K562 (cell line): ENCODE measurements around the gene PPIL1. TPM values are rescaled to one million over a fixed set of nuclear protein-coding genes. Genes with fewer than 3 reads are reported as not detected.

Experiments used
- ARID1B ChIP-seq: fragments of 450-650 bp; IDR thresholded peaks from 2 replicates; pipeline ENCODE4 v1.6.1; 2016; ENCODE audit warnings: antibody characterized with exemption, mild to moderate bottlenecking, inconsistent platforms
- CHD2 ChIP-seq: IDR thresholded peaks from 2 replicates; pipeline ENCODE4 v1.6.1; 2011; ENCODE audit warnings: low read depth, low read length
- GTF2F1 ChIP-seq: IDR thresholded peaks from 2 replicates; pipeline ENCODE4 v1.6.1; 2011; ENCODE audit warnings: low read depth, low read length, improper control_type of control experiment
- GTF3C2 ChIP-seq: IDR thresholded peaks from 3 replicates; pipeline ENCODE4 v1.6.1; 2011; ENCODE audit warnings: borderline replicate concordance, mild to moderate bottlenecking, moderate library complexity; ENCODE audit not compliant: insufficient read length; ENCODE audit errors: extremely low read depth
- ILF3 ChIP-seq: fragments of 450-650 bp; IDR thresholded peaks from 2 replicates; pipeline ENCODE4 v1.6.1; 2018; ENCODE audit warnings: antibody characterized with exemption, mild to moderate bottlenecking, moderate library complexity, borderline replicate concordance
- NUFIP1 ChIP-seq: fragments of 450-650 bp; IDR thresholded peaks from 2 replicates; pipeline ENCODE4 v1.6.1; 2018; ENCODE audit not compliant: partially characterized antibody
- SIN3B ChIP-seq: fragments of 450-650 bp; IDR thresholded peaks from 2 replicates; pipeline ENCODE4 v1.6.1; 2017; ENCODE audit warnings: low read depth, mild to moderate bottlenecking, moderate library complexity
- SMARCE1 ChIP-seq: fragments of 450-650 bp; IDR thresholded peaks from 2 replicates; pipeline ENCODE4 v1.7.1; 2016; ENCODE audit warnings: mild to moderate bottlenecking
- TCF3 ChIP-seq: sonication (generic); formaldehyde crosslinking; IDR thresholded peaks from 2 replicates; pipeline ENCODE4 v1.4.0; 2020; ENCODE audit warnings: mild to moderate bottlenecking, missing genetic modification reagents
- TEAD4 ChIP-seq, 2 experiments: sonication (generic) in 1 of 2; formaldehyde crosslinking in 1 of 2; IDR thresholded peaks; 2 replicates each; pipeline versions ENCODE4 v1.6.1 to v1.8.0; 2012 to 2022; ENCODE audit warnings: borderline replicate concordance in 1 of 2, inconsistent platforms in 1 of 2, low read length in 1 of 2, mild to moderate bottlenecking in 1 of 2, missing genetic modification reagents in 1 of 2
- ZNF324 ChIP-seq: fragments of 250-450 bp; sonication (Bioruptor Pico); IDR thresholded peaks from 2 replicates; pipeline ENCODE4 v1.4.0; 2020; ENCODE audit warnings: mild to moderate bottlenecking
- polyA plus RNA-seq, 8 experiments: library from polyadenylated mRNA; depleted of rRNA in 4 of 8; stranded (reverse) in 5 of 8; unstranded in 3 of 8; fragments of >200 nt; fragmentation: Nextera tagmentation in 2 of 8; fragmentation: Illumina TruSeq in 1 of 8; extraction: Ambion mirVana in 2 of 8; extraction: Trizol in 1 of 8; gene quantifications; 2 replicates each; pipeline versions ENCODE4 v1.2.1 to v1.2.3, GENCODE V29; 2011 to 2014; ENCODE audit warnings: inconsistent platforms in 1 of 8, missing spikeins in 1 of 8
- total RNA-seq, 7 experiments: library from RNA; depleted of rRNA in 6 of 7; stranded (reverse); fragments of >200 nt in 6 of 7; fragmentation: Illumina TruSeq in 2 of 7; extraction: Trizol in 2 of 7; gene quantifications; 2 replicates each; pipeline versions ENCODE4 v1.2.1 to v1.2.3, GENCODE V29; 2011 to 2021; ENCODE audit warnings: low replicate concordance in 1 of 7
- TF ChIP-seq, protein P1 (sequence below): fragments of 450-650 bp; IDR thresholded peaks from 2 replicates; pipeline ENCODE4 v1.6.1; 2016; ENCODE audit warnings: mild to moderate bottlenecking, moderate library complexity
- TF ChIP-seq, protein P2 (sequence below), 3 experiments: fragments of 200-800 bp in 1 of 3; sonication (Bioruptor generic) in 1 of 3; sonication (generic) in 1 of 3; formaldehyde crosslinking in 1 of 3; IDR thresholded peaks; 2 replicates each; pipeline versions ENCODE4 v1.6.1 to v1.8.0; 2016 to 2022; ENCODE audit warnings: mild to moderate bottlenecking in 2 of 3, missing compliant biosample characterization in 2 of 3, missing genetic modification characterization in 2 of 3, missing genetic modification reagents in 1 of 3

Gene PPIL1
- total and polyA plus RNA-seq, 9 of the 15 experiments (the other 6 are each of a cell fraction or from before 2014, with no cell fraction given): 65.8 to 205 (median 130) TPM

DNA sequence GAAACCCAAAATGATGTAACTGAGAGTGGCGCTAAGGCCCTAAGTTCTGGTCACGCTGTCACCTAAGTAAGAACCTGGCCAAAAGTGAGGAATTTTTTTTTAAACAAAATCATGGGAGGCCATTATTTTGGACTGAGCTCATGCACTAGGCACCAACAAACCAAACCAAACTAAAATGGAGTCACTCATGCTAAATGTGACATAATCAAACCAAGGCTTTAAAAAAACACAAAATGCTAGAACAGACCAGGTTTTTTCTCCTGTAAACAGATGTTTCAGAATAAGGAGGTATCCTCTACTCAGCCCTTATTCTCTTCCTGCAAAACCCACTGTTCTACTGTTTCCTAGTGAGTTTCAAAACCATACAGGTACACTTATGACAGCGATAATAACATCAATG lies 10.0 kb upstream of the PPIL1 start (continued):
- TF ChIP-seq, protein P1, sequence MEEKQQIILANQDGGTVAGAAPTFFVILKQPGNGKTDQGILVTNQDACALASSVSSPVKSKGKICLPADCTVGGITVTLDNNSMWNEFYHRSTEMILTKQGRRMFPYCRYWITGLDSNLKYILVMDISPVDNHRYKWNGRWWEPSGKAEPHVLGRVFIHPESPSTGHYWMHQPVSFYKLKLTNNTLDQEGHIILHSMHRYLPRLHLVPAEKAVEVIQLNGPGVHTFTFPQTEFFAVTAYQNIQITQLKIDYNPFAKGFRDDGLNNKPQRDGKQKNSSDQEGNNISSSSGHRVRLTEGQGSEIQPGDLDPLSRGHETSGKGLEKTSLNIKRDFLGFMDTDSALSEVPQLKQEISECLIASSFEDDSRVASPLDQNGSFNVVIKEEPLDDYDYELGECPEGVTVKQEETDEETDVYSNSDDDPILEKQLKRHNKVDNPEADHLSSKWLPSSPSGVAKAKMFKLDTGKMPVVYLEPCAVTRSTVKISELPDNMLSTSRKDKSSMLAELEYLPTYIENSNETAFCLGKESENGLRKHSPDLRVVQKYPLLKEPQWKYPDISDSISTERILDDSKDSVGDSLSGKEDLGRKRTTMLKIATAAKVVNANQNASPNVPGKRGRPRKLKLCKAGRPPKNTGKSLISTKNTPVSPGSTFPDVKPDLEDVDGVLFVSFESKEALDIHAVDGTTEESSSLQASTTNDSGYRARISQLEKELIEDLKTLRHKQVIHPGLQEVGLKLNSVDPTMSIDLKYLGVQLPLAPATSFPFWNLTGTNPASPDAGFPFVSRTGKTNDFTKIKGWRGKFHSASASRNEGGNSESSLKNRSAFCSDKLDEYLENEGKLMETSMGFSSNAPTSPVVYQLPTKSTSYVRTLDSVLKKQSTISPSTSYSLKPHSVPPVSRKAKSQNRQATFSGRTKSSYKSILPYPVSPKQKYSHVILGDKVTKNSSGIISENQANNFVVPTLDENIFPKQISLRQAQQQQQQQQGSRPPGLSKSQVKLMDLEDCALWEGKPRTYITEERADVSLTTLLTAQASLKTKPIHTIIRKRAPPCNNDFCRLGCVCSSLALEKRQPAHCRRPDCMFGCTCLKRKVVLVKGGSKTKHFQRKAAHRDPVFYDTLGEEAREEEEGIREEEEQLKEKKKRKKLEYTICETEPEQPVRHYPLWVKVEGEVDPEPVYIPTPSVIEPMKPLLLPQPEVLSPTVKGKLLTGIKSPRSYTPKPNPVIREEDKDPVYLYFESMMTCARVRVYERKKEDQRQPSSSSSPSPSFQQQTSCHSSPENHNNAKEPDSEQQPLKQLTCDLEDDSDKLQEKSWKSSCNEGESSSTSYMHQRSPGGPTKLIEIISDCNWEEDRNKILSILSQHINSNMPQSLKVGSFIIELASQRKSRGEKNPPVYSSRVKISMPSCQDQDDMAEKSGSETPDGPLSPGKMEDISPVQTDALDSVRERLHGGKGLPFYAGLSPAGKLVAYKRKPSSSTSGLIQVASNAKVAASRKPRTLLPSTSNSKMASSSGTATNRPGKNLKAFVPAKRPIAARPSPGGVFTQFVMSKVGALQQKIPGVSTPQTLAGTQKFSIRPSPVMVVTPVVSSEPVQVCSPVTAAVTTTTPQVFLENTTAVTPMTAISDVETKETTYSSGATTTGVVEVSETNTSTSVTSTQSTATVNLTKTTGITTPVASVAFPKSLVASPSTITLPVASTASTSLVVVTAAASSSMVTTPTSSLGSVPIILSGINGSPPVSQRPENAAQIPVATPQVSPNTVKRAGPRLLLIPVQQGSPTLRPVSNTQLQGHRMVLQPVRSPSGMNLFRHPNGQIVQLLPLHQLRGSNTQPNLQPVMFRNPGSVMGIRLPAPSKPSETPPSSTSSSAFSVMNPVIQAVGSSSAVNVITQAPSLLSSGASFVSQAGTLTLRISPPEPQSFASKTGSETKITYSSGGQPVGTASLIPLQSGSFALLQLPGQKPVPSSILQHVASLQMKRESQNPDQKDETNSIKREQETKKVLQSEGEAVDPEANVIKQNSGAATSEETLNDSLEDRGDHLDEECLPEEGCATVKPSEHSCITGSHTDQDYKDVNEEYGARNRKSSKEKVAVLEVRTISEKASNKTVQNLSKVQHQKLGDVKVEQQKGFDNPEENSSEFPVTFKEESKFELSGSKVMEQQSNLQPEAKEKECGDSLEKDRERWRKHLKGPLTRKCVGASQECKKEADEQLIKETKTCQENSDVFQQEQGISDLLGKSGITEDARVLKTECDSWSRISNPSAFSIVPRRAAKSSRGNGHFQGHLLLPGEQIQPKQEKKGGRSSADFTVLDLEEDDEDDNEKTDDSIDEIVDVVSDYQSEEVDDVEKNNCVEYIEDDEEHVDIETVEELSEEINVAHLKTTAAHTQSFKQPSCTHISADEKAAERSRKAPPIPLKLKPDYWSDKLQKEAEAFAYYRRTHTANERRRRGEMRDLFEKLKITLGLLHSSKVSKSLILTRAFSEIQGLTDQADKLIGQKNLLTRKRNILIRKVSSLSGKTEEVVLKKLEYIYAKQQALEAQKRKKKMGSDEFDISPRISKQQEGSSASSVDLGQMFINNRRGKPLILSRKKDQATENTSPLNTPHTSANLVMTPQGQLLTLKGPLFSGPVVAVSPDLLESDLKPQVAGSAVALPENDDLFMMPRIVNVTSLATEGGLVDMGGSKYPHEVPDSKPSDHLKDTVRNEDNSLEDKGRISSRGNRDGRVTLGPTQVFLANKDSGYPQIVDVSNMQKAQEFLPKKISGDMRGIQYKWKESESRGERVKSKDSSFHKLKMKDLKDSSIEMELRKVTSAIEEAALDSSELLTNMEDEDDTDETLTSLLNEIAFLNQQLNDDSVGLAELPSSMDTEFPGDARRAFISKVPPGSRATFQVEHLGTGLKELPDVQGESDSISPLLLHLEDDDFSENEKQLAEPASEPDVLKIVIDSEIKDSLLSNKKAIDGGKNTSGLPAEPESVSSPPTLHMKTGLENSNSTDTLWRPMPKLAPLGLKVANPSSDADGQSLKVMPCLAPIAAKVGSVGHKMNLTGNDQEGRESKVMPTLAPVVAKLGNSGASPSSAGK: no peak
- no peak for TF ChIP-seq SIN3B
- TF ChIP-seq NUFIP1: no peak
- TF ChIP-seq GTF3C2: no peak
- no peak for TF ChIP-seq GTF2F1
- TF ChIP-seq ZNF324: no peak
- no peak for TF ChIP-seq TCF3 (CRISPR knock-in tag)
- TF ChIP-seq, protein P2, sequence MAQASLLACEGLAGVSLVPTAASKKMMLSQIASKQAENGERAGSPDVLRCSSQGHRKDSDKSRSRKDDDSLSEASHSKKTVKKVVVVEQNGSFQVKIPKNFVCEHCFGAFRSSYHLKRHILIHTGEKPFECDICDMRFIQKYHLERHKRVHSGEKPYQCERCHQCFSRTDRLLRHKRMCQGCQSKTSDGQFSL (CRISPR knock-in tag; IDR thresholded peaks at IDR 0.05): no peak
- TF ChIP-seq, protein P2 (tag; IDR thresholded peaks at IDR 0.05): peak in 1 of 2 experiments; percentile 96; a peak in 2 of 4 replicates
- TF ChIP-seq SMARCE1: no peak
- TF ChIP-seq ILF3: no peak
- TF ChIP-seq CHD2: no peak
- no peak for TF ChIP-seq ARID1B
- TF ChIP-seq TEAD4 (IDR thresholded peaks at IDR 0.05; ENCODE audit: low read length): no peak
- no peak for TF ChIP-seq TEAD4 (CRISPR knock-in tag; IDR thresholded peaks at IDR 0.05; ENCODE audit: borderline replicate concordance)
